ENCODE results near the gene ATP5IF1.

The ATP5IF1 gene

GRCh38 chr1:28267633-28268032 is 31.7 kb downstream of the ATP5IF1 start:
- FAIRE-seq = no peak

- FAIRE-seq = no peak
These were observed 33.6 kb downstream of the ATP5IF1 start for GRCh38 chr1:28269529-28269928.

- FAIRE-seq = no peak
These were observed 36.4 kb downstream of the ATP5IF1 start for GRCh38 chr1:28272215-28272852.

GRCh38 chr1:28273216-28273860 is 37.4 kb downstream of the ATP5IF1 start:
- FAIRE-seq = no peak

- no peak for FAIRE-seq
These were observed 42.8 kb downstream of the ATP5IF1 start for GRCh38 chr1:28278763-28279162.

GRCh38 chr1:28279721-28280120 is 43.8 kb downstream of the ATP5IF1 start:
- no peak for FAIRE-seq

- no peak for FAIRE-seq
These were observed 44.6 kb downstream of the ATP5IF1 start for GRCh38 chr1:28280501-28280900.

GRCh38 chr1:28280977-28281381 is 45.1 kb downstream of the ATP5IF1 start:
- FAIRE-seq = no peak

GRCh38 chr1:28281608-28282425 is 45.9 kb downstream of the ATP5IF1 start:
- FAIRE-seq = no peak

- no peak for FAIRE-seq
These were observed 46.8 kb downstream of the ATP5IF1 start for GRCh38 chr1:28282426-28283407.

- no peak for FAIRE-seq
These were observed 50.2 kb downstream of the ATP5IF1 start for GRCh38 chr1:28286111-28286510.

Measured in islet of Langerhans (tissue), 1 donor.